ENCODE results near the gene NYAP2. TPM values are rescaled to one million over a fixed set of nuclear protein-coding genes. Genes with fewer than 3 reads are reported as not detected.

Gene NYAP2
- total RNA-seq = under 1 TPM in 1 of 4 donors, not detected in 3; 0.14 TPM

- H3K27ac ChIP-seq = no peak within 1 kb of the TSS
- no peak within 1 kb of the TSS for H3K4me3 ChIP-seq
- intact Hi-C loops (cut with DNase I; ENCODE audit: low total_unique reads) (no loop called here), in situ Hi-C loops (cut with MboI; ENCODE audit: low pct_ligation_motif_present in 1 of 4, low pct_unique_long_range_greater_than_20kb in 1 of 4, low sequenced_read_pairs in 3 of 4) (no loop called here)
- 49 to 55% methylated on average over 4 to 5 of the region's 5 CpGs for WGBS, 2 donors (ENCODE audit: low coverage in 1 of 2)
- no peaks in the 10 kb centered on the region for H3K9me3 ChIP-seq
- no peak for DNase-seq
- no peaks in the 10 kb centered on the region for H3K4me1 ChIP-seq
- H3K27me3 ChIP-seq = no peaks in the 10 kb centered on the region
- TF ChIP-seq POLR2A (IDR thresholded peaks at IDR 0.05) (no peak), EP300 (IDR thresholded peaks at IDR 0.05; ENCODE audit: low read depth) (no peak), POLR2AphosphoS5 (IDR thresholded peaks at IDR 0.05) (no peak), CTCF (IDR thresholded peaks at IDR 0.05) (no peak)
- H3K36me3 ChIP-seq = no peaks in the 10 kb centered on the region
Observed at GRCh38 chr2:225399504-225399903, at the start of gene NYAP2. TSS of gene NYAP2 (plus strand) at chr2:225399710. CDS start at chr2:225408881, 9,171 bp downstream.

- H3K4me3 ChIP-seq = no peak overlapping the region
- 84 to 100% methylated on average over 1 of the region's 1 CpG for WGBS, 2 donors (ENCODE audit: low coverage in 1 of 2)
- H3K27ac ChIP-seq = no peak overlapping the region
- TF ChIP-seq POLR2A (IDR thresholded peaks at IDR 0.05) = no peak
- TF ChIP-seq POLR2AphosphoS5 (IDR thresholded peaks at IDR 0.05) = no peak
- no peak for TF ChIP-seq CTCF (IDR thresholded peaks at IDR 0.05)
- no peak for TF ChIP-seq EP300 (IDR thresholded peaks at IDR 0.05; ENCODE audit: low read depth)
- H3K4me1 ChIP-seq = no peaks in the 10 kb centered on the region
- H3K9me3 ChIP-seq = no peaks in the 10 kb centered on the region
- no peak for DNase-seq
- H3K36me3 ChIP-seq = no peaks in the 10 kb centered on the region
- H3K27me3 ChIP-seq = no peaks in the 10 kb centered on the region
- intact Hi-C loops (cut with DNase I; ENCODE audit: low total_unique reads) = no loop called here
- in situ Hi-C loops (cut with MboI; ENCODE audit: low pct_ligation_motif_present in 1 of 4, low pct_unique_long_range_greater_than_20kb in 1 of 4, low sequenced_read_pairs in 3 of 4) = no loop called here
Observed at GRCh38 chr2:225353579-225354085, 45.9 kb upstream of the NYAP2 start.

GRCh38 chr2:225354281-225354774 lies 45.2 kb upstream of the NYAP2 start:
- H3K27me3 ChIP-seq = no peaks in the 10 kb centered on the region
- 15 to 22% methylated on average over 2 to 3 of the region's 3 CpGs for WGBS, 2 donors (ENCODE audit: low coverage in 1 of 2)
- H3K9me3 ChIP-seq = no peaks in the 10 kb centered on the region
- no peak for DNase-seq
- no peak overlapping the region for H3K4me3 ChIP-seq
- no peak overlapping the region for H3K27ac ChIP-seq
- intact Hi-C loops (cut with DNase I; ENCODE audit: low total_unique reads) = no loop called here
- in situ Hi-C loops (cut with MboI; ENCODE audit: low pct_ligation_motif_present in 1 of 4, low pct_unique_long_range_greater_than_20kb in 1 of 4, low sequenced_read_pairs in 3 of 4) = no loop called here
- TF ChIP-seq EP300 (IDR thresholded peaks at IDR 0.05; ENCODE audit: low read depth) = no peak
- TF ChIP-seq POLR2A (IDR thresholded peaks at IDR 0.05) = no peak
- no peak for TF ChIP-seq POLR2AphosphoS5 (IDR thresholded peaks at IDR 0.05)
- no peak for TF ChIP-seq CTCF (IDR thresholded peaks at IDR 0.05)
- no peaks in the 10 kb centered on the region for H3K36me3 ChIP-seq
- no peaks in the 10 kb centered on the region for H3K4me1 ChIP-seq

- Histone ChIP-seq H3K9me3 (no peaks in the 10 kb centered on the region), H3K4me1 (no peaks in the 10 kb centered on the region), H3K36me3 (no peaks in the 10 kb centered on the region), H3K4me3 (no peak overlapping the region), H3K27me3 (no peaks in the 10 kb centered on the region), H3K27ac (no peak overlapping the region)
- TF ChIP-seq POLR2A (IDR thresholded peaks at IDR 0.05) = no peak
- no peak for TF ChIP-seq EP300 (IDR thresholded peaks at IDR 0.05; ENCODE audit: low read depth)
- TF ChIP-seq CTCF (IDR thresholded peaks at IDR 0.05) = no peak
- TF ChIP-seq POLR2AphosphoS5 (IDR thresholded peaks at IDR 0.05) = no peak
- in situ Hi-C loops (cut with MboI; ENCODE audit: low pct_ligation_motif_present in 1 of 4, low pct_unique_long_range_greater_than_20kb in 1 of 4, low sequenced_read_pairs in 3 of 4) = no loop called here
- no peak for DNase-seq
- intact Hi-C loops (cut with DNase I; ENCODE audit: low total_unique reads) = no loop called here
- WGBS, 2 donors (ENCODE audit: low coverage in 1 of 2) = 55 to 59% methylated on average over 3 of the region's 3 CpGs
Observed at GRCh38 chr2:225355788-225356187, 43.7 kb upstream of the NYAP2 start.

All from transverse colon (tissue), 4 donors.